Motor neuron (in vitro differentiated cells): Measurements from ENCODE around the gene HSPBP1. TPM values are rescaled to one million over a fixed set of nuclear protein-coding genes. Genes with fewer than 3 reads are reported as not detected.
A peak's percentile ranks its signal among the peaks of the same experiment; 100 is the strongest.

ENCODE experiments used
- ATAC-seq, 8 experiments: fragments of 200-7000 bp; cut with Tn5 transposase; replicated peaks in 6 of 8; 2 replicates each; pipeline ENCODE4 v1.8.0; 2021; ENCODE audit warnings: mild to moderate bottlenecking in 8 of 8, moderate library complexity in 8 of 8
- H3K27ac ChIP-seq, 2 donors: fragments of 250-450 bp; sonication (Bioruptor Pico); 2 replicates each; pipeline ENCODE4 v1.9.0; 2021; ENCODE audit warnings: antibody characterized with exemption in 2 of 2, mild to moderate bottlenecking in 2 of 2, moderate library complexity in 1 of 2
- H3K4me1 ChIP-seq, 2 donors: fragments of 250-450 bp; sonication (Bioruptor Pico); replicated peaks in 1 of 2; 2 replicates each; pipeline ENCODE4 v1.6.1; 2021; ENCODE audit warnings: antibody characterized with exemption in 2 of 2, mild to moderate bottlenecking in 2 of 2, moderate library complexity in 1 of 2
- H3K4me3 ChIP-seq, 5 donors: fragments of 250-450 bp; sonication (Bioruptor Pico); 2 replicates each; pipeline ENCODE4 v1.9.0; 2021; ENCODE audit warnings: antibody characterized with exemption in 5 of 5, mild to moderate bottlenecking in 5 of 5, moderate library complexity in 4 of 5
- WGBS, 10 experiments: fragments of 450-650 bp; shearing (Covaris generic); methylation state at CpG; one replicate each; pipeline ENCODE4 v1.0.0; 2022; 5-methylcytosine and 5-hydroxymethylcytosine counted together
- in situ Hi-C, 9 experiments: fragments of 400-800 bp; cut with MboI; loops; one replicate each; pipeline ENCODE4 v1.15.0; 2021; ENCODE audit warnings: low sequenced_read_pairs in 9 of 9, low pct_unique_long_range_greater_than_20kb in 2 of 9; ENCODE audit not compliant: unreplicated experiment in 9 of 9
- total RNA-seq, 8 experiments: library from RNA; unstranded; fragments of 300-600 nt; gene quantifications; 2 replicates each; pipeline versions ENCODE4 v1.2.3 to v1.2.4, GENCODE V29; 2022

HSPBP1 gene
- total RNA-seq, 8 experiments from 2014 or later, result 20.6 to 37.3 (median 24.5) TPM

- in situ Hi-C loops, result no loop called here
- H3K4me1 ChIP-seq, result peaks cover 0 to 7% of the 10 kb centered on the region in 2 donors
- WGBS, 10 experiments, result 40 to 87% (median 60%) methylated on average over 1 to 15 of the region's 47 CpGs; no CpG with 5 or more reads in 5 of the 10 experiments
- H3K27ac ChIP-seq, result no peak overlapping the region
- H3K4me3 ChIP-seq, result no peak overlapping the region
- peak in 6 of 8 experiments; percentile 10 to 49 (median 38) for ATAC-seq
These were observed 33.0 kb upstream of the HSPBP1 start for GRCh38 chr19:55312621-55313512.

- in situ Hi-C loops, result no loop called here
- H3K4me1 ChIP-seq, result peaks cover 0 to 7% of the 10 kb centered on the region in 2 donors
These were observed 31.9 kb upstream of the HSPBP1 start for GRCh38 chr19:55311797-55312196.

GRCh38 chr19:55311397-55311796 is 31.5 kb upstream of the HSPBP1 start:
- peaks cover 0 to 7% of the 10 kb centered on the region in 2 donors for H3K4me1 ChIP-seq
- WGBS, 10 experiments, result 100% methylated on average over 1 of the region's 9 CpGs; no CpG with 5 or more reads in 7 of the 10 experiments
- in situ Hi-C loops, result no loop called here
- H3K4me3 ChIP-seq, result no peak overlapping the region
- no peak overlapping the region for H3K27ac ChIP-seq
- ATAC-seq, result peak in 2 of 8 experiments; percentile 18 to 19

More at GRCh38 chr19:55311797-55312196, 31.9 kb upstream of the HSPBP1 start:
- ATAC-seq, result peak in 1 of 8 experiments; percentile 4
- WGBS, 10 experiments, result 57 to 100% (median 94%) methylated on average over 1 to 6 of the region's 18 CpGs; no CpG with 5 or more reads in 7 of the 10 experiments
- no peak overlapping the region for H3K27ac ChIP-seq
- H3K4me3 ChIP-seq, result no peak overlapping the region

GRCh38 chr19:55310498-55310897 is 30.6 kb upstream of the HSPBP1 start:
- WGBS, 10 experiments, result 14 to 100% (median 59%) methylated on average over 1 to 3 of the region's 7 CpGs; no CpG with 5 or more reads in 4 of the 10 experiments
- Histone ChIP-seq H3K4me1 (peaks cover 0 to 7% of the 10 kb centered on the region in 2 donors), H3K4me3 (no peak overlapping the region), H3K27ac (no peak overlapping the region)
- ATAC-seq, result no peak
- in situ Hi-C loops, result no loop called here

GRCh38 chr19:55309448-55309847 is 29.5 kb upstream of the HSPBP1 start:
- Histone ChIP-seq H3K4me3 (no peak overlapping the region), H3K27ac (no peak overlapping the region), H3K4me1 (peaks cover 0 to 7% of the 10 kb centered on the region in 2 donors)
- in situ Hi-C loops, result no loop called here
- no peak for ATAC-seq
- WGBS, 10 experiments, result 20 to 100% (median 94%) methylated on average over 1 to 3 of the region's 5 CpGs; no CpG with 5 or more reads in 5 of the 10 experiments

GRCh38 chr19:55308281-55308680 is 28.4 kb upstream of the HSPBP1 start:
- no peak overlapping the region for H3K27ac ChIP-seq
- H3K4me3 ChIP-seq, result no peak overlapping the region
- peaks cover 0 to 7% of the 10 kb centered on the region in 2 donors for H3K4me1 ChIP-seq
- in situ Hi-C loops, result no loop called here
- 80 to 100% (median 96%) methylated on average over 1 to 3 of the region's 11 CpGs; no CpG with 5 or more reads in 4 of the 10 experiments for WGBS, 10 experiments
- ATAC-seq, result no peak

GRCh38 chr19:55306712-55307111 is 26.8 kb upstream of the HSPBP1 start:
- Histone ChIP-seq H3K4me3 (no peak overlapping the region), H3K27ac (no peak overlapping the region), H3K4me1 (peaks cover 3 to 13% of the 10 kb centered on the region in 2 donors)
- WGBS, 10 experiments, result 60 to 100% (median 94%) methylated on average over 1 to 3 of the region's 3 CpGs; no CpG with 5 or more reads in 4 of the 10 experiments
- no peak for ATAC-seq
- in situ Hi-C loops, result no loop called here

- peaks cover 9 to 19% of the 10 kb centered on the region in 2 donors for H3K4me1 ChIP-seq
- in situ Hi-C loops, result no loop called here
- H3K4me3 ChIP-seq, result no peak overlapping the region
- ATAC-seq, result no peak
- no peak overlapping the region for H3K27ac ChIP-seq
- WGBS, 10 experiments, result 50 to 100% (median 79%) methylated on average over 1 to 9 of the region's 17 CpGs; no CpG with 5 or more reads in 2 of the 10 experiments
These were observed 26.2 kb upstream of the HSPBP1 start for GRCh38 chr19:55305983-55306562.

GRCh38 chr19:55305491-55305890 is 25.6 kb upstream of the HSPBP1 start:
- no peak overlapping the region for H3K27ac ChIP-seq
- 40 to 98% (median 64%) methylated on average over 1 to 4 of the region's 9 CpGs; no CpG with 5 or more reads in 3 of the 10 experiments for WGBS, 10 experiments

GRCh38 chr19:55304980-55305379 is 25.1 kb upstream of the HSPBP1 start:
- in situ Hi-C loops, result no loop called here
- 40 to 96% (median 82%) methylated on average over 3 to 5 of the region's 14 CpGs; no CpG with 5 or more reads in 7 of the 10 experiments for WGBS, 10 experiments
- no peak for ATAC-seq
- no peak overlapping the region for H3K27ac ChIP-seq
- no peak overlapping the region for H3K4me3 ChIP-seq
- H3K4me1 ChIP-seq, result peaks cover 18% of the 10 kb centered on the region in 2 donors

More at GRCh38 chr19:55305491-55305890, 25.6 kb upstream of the HSPBP1 start:
- H3K4me1 ChIP-seq, result peaks cover 15 to 22% of the 10 kb centered on the region in 2 donors
- in situ Hi-C loops, result no loop called here
- H3K4me3 ChIP-seq, result no peak overlapping the region
- peak in 2 of 8 experiments; percentile 11 to 56 for ATAC-seq

GRCh38 chr19:55304279-55304978 is 24.5 kb upstream of the HSPBP1 start:
- no peak overlapping the region for H3K27ac ChIP-seq
- H3K4me3 ChIP-seq, result no peak overlapping the region
- peaks cover 18% of the 10 kb centered on the region in 2 donors for H3K4me1 ChIP-seq
- peak in 2 of 8 experiments; percentile 17 to 51 for ATAC-seq
- 33 to 100% (median 67%) methylated on average over 1 to 12 of the region's 39 CpGs; no CpG with 5 or more reads in 3 of the 10 experiments for WGBS, 10 experiments
- in situ Hi-C loops, result no loop called here

- ATAC-seq, result no peak
- H3K27ac ChIP-seq, result no peak overlapping the region
- WGBS, 10 experiments, result 97 to 100% (median 99%) methylated on average over 2 to 5 of the region's 11 CpGs; no CpG with 5 or more reads in 6 of the 10 experiments
- peaks cover 18% of the 10 kb centered on the region in 2 donors for H3K4me1 ChIP-seq
- no peak overlapping the region for H3K4me3 ChIP-seq
- in situ Hi-C loops, result no loop called here
These were observed 23.6 kb upstream of the HSPBP1 start for GRCh38 chr19:55303477-55303876.
